ENCODE data around the gene BACH1. TPM values are rescaled to one million over a fixed set of nuclear protein-coding genes. Genes with fewer than 3 reads are reported as not detected.

BACH1 gene
- total and polyA plus RNA-seq, 4 experiments from 2014 or later = 19.1 to 49.0 (median 32.9) TPM

DNA sequence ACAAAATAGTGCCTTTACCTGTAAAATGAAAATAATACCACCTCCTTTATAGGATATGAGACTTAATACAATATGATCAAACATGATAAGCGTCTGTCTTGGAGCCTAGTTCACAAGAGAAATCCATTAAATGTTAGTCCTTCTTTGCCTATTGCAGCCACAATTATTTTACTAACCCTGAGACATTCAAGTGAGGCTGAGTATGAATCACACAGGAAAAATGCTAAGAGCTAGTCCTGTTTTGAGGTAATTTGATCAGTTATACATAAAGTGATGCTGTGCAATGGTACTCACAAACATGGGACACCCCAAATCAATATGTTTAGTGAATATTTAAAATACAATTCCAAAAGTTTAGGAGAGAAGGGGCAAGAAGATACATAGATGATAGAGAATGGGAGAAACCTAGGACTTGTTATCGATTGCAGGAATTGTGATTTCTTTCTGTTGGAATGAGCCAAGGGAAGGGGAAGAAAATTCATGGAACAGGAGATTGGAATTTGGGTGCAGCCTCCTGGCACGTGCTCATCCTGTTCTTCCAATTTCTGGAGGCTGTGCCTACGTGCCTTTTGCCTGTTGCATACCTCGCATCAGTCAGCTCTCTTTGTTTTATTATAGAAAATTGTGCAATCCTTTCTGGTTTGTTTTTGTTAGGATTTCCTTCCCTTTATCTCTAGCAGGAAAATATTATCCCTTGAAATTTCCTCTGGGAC lies 39.9 kb upstream of the BACH1 start:
- Histone ChIP-seq H3K27ac (ENCODE audit: low read depth, low read length) (no peak overlapping the region), H3K36me3 (ENCODE audit: insufficient read depth, low read length) (no peaks in the 10 kb centered on the region), H3K4me1 (ENCODE audit: insufficient read depth, low read length) (no peaks in the 10 kb centered on the region), H3K4me3 (ENCODE audit: low read length in 2 of 2) (no peak overlapping the region), H3K9me3 (ENCODE audit: control insufficient read depth in 1 of 2, low read length in 2 of 2) (no peaks in the 10 kb centered on the region), H3K27me3 (ENCODE audit: insufficient read depth, low read length) (no peaks in the 10 kb centered on the region)
- H3K27me3 Mint-ChIP-seq = peaks cover 3 to 6% of the 10 kb centered on the region in 2 donors
- H3K4me3 Mint-ChIP-seq = no peak overlapping the region
- H3K36me3 Mint-ChIP-seq = peaks cover 4 to 6% of the 10 kb centered on the region in 2 donors
- H3K27ac Mint-ChIP-seq = no peak overlapping the region
- DNase-seq = no peak
- POLR2A ChIA-PET (ENCODE audit: partially characterized antibody) = no interaction called here
- H3K4me1 Mint-ChIP-seq = no peaks in the 10 kb centered on the region
- CTCF ChIA-PET (ENCODE audit: partially characterized antibody) = no interaction called here
- H3K9me3 Mint-ChIP-seq = peaks cover 0 to 24% (median 20%) of the 10 kb centered on the region in 8 donors
- intact Hi-C loops (cut with micrococcal nuclease) = no loop called here

DNA sequence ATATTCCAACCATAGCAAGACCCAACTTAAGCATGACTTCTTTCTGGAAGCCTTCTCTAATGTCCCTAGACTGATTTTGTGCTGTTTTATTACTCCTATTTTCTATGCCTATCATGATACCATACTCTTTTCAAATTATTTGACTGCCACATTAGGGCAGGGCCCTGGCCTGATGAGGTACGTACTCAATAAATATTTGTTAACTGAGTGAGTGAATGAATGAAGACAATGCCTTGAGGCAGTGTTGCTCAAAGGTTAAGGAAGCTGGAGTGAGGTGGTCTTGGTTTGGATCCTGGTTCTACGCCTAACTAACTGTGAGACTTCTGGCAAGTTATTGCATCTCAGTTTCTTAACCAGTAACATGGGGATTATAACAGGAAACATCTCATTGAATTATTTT lies 38.3 kb upstream of the BACH1 start:
- no peaks in the 10 kb centered on the region for H3K27me3 ChIP-seq (ENCODE audit: insufficient read depth, low read length)
- Mint-ChIP-seq H3K9me3 (peaks cover 0 to 9% (median 7%) of the 10 kb centered on the region in 8 donors), H3K36me3 (peaks cover 0 to 6% of the 10 kb centered on the region in 2 donors), H3K4me3 (no peak overlapping the region), H3K27ac (no peak overlapping the region), H3K4me1 (no peaks in the 10 kb centered on the region), H3K27me3 (peaks cover 3 to 6% of the 10 kb centered on the region in 2 donors)
- POLR2A ChIA-PET (ENCODE audit: partially characterized antibody) = no interaction called here
- CTCF ChIA-PET (ENCODE audit: partially characterized antibody) = no interaction called here
- no peak overlapping the region for H3K27ac ChIP-seq (ENCODE audit: low read depth, low read length)
- no peaks in the 10 kb centered on the region for H3K9me3 ChIP-seq (ENCODE audit: control insufficient read depth in 1 of 2, low read length in 2 of 2)
- no peak for DNase-seq
- H3K36me3 ChIP-seq (ENCODE audit: insufficient read depth, low read length) = no peaks in the 10 kb centered on the region
- intact Hi-C loops (cut with micrococcal nuclease) = no loop called here
- H3K4me3 ChIP-seq (ENCODE audit: low read length in 2 of 2) = no peak overlapping the region
- H3K4me1 ChIP-seq (ENCODE audit: insufficient read depth, low read length) = no peaks in the 10 kb centered on the region

DNA sequence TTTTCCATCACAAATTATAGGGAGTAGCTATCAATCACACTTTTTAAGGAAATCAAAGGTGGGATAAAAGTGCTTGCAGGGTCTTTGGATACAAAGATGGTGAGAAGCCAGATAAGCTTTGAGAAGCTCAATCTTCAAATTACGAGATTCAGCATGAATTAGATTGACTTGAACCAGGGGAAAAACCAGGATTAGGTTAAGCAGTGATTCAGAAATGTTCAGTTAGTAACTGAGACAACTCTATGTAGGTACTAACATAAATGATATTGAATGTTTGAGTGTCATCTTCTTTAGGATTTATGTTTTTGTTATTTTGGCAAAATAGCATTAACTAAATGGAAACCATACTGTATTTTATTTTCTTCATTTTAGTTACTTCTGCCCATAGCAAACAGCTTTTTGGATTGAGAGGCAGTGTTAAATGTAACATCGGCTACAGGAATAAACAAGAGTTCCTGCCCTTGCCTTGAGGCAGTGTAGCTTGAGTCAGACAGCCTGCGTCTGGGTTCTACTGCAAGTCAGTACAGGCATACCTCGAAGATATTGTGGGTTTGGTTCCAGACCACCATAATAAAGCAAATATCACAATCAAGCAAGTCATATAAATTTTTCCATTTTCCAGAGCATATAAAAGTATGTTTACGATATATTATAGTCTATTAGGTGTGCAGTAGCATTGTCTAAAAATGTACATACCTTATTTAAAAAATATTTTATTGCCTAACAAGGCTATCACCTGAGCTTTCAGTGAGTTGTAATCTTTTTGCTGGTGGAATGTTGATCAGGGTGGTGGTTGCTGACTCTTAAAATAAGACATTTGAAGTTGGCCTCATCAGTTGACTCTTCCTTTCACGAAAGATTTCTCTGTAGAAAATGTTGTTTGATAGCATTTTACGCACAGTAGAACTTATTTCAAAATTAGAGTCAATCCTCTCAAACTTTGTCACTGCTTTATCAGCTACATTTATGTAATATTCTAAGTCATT lies 36.9 kb upstream of the BACH1 start:
- Mint-ChIP-seq H3K27me3 (peaks cover 3% of the 10 kb centered on the region in 2 donors), H3K9me3 (peaks cover 0 to 2% (median 0%) of the 10 kb centered on the region in 8 donors), H3K27ac (no peak overlapping the region), H3K4me1 (peaks cover 0 to 3% (median 0%) of the 10 kb centered on the region in 4 donors), H3K36me3 (no peaks in the 10 kb centered on the region), H3K4me3 (no peak overlapping the region)
- ChIA-PET POLR2A (ENCODE audit: partially characterized antibody) (no interaction called here), CTCF (ENCODE audit: partially characterized antibody) (no interaction called here)
- H3K4me1 ChIP-seq (ENCODE audit: insufficient read depth, low read length) = no peaks in the 10 kb centered on the region
- intact Hi-C loops (cut with micrococcal nuclease) = no loop called here
- no peak for DNase-seq
- no peaks in the 10 kb centered on the region for H3K27me3 ChIP-seq (ENCODE audit: insufficient read depth, low read length)
- H3K9me3 ChIP-seq (ENCODE audit: control insufficient read depth in 1 of 2, low read length in 2 of 2) = no peaks in the 10 kb centered on the region
- H3K36me3 ChIP-seq (ENCODE audit: insufficient read depth, low read length) = no peaks in the 10 kb centered on the region
- no peak overlapping the region for H3K27ac ChIP-seq (ENCODE audit: low read depth, low read length)
- H3K4me3 ChIP-seq (ENCODE audit: low read length in 2 of 2) = no peak overlapping the region

DNA sequence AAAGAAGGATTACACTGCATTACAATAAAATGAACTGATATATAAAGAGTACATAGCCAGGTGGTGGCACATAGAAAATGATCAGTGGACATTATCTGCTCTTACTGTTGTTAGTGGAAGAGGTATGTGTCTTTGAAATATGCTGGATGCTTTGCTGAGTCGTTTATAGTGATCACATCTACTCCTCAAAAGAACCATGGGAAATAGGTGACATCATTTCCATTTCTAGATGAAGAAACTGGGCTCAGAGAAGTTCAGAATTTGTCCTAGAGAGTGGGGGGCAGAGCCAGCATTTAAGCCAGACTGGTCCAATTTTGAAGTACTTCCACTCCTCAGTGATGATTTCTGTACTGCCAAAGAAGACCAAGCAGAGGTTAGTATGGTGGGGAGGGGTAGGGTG lies 34.0 kb upstream of the BACH1 start:
- Histone ChIP-seq H3K4me3 (ENCODE audit: low read length in 2 of 2) (no peak overlapping the region), H3K27ac (ENCODE audit: low read depth, low read length) (no peak overlapping the region), H3K27me3 (ENCODE audit: insufficient read depth, low read length) (no peaks in the 10 kb centered on the region), H3K36me3 (ENCODE audit: insufficient read depth, low read length) (no peaks in the 10 kb centered on the region), H3K4me1 (ENCODE audit: insufficient read depth, low read length) (no peaks in the 10 kb centered on the region), H3K9me3 (ENCODE audit: control insufficient read depth in 1 of 2, low read length in 2 of 2) (no peaks in the 10 kb centered on the region)
- Mint-ChIP-seq H3K9me3 (no peaks in the 10 kb centered on the region), H3K27me3 (peaks cover 3 to 5% of the 10 kb centered on the region in 2 donors), H3K4me1 (peaks cover 0 to 3% (median 0%) of the 10 kb centered on the region in 4 donors), H3K36me3 (no peaks in the 10 kb centered on the region), H3K4me3 (no peak overlapping the region), H3K27ac (no peak overlapping the region)
- POLR2A ChIA-PET (ENCODE audit: partially characterized antibody) = no interaction called here
- intact Hi-C loops (cut with micrococcal nuclease) = no loop called here
- no peak for DNase-seq
- CTCF ChIA-PET (ENCODE audit: partially characterized antibody) = no interaction called here

DNA sequence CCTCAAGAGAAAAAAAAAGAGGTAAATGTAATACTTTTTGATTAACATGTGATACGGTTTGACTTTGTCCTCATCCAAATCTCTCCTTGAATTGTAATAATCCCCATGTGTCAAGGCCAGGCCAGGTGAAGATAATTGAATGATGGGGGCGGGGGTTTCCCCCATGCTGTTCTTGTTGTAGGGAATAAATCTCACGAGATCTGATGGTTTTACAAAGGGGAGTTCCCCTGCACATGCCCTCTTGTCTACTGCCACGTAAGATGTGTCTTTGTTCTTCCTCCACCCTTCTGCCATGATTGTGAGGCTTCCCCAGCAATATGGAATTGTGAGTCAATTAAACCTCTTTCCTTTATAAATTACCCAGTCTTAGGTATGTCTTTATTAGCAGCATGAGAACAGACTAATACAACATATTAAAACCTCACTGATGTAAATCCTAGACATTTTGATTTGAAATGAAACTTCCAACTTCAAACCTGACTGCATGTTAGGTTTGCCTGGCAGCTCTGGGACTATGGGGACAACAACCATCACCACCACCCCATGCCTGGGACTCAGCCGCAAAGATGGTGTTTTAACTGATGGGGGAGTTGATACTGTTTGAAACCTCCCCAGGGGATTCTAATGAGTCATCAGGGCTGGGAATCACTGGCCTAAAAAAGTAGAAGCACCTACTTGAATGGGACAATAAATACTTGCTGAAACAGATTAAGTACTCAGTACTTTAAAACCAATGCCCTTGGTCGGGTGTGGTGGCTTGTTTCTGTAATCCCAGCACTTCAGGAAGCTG lies 32.8 kb upstream of the BACH1 start:
- intact Hi-C loops (cut with micrococcal nuclease) = no loop called here
- peak overlapping the region in 2 of 7 donors; percentile 4 to 17 for H3K27ac Mint-ChIP-seq
- H3K27me3 ChIP-seq (ENCODE audit: insufficient read depth, low read length) = no peaks in the 10 kb centered on the region
- ChIA-PET POLR2A (ENCODE audit: partially characterized antibody) (no interaction called here), CTCF (ENCODE audit: partially characterized antibody) (no interaction called here)
- H3K36me3 Mint-ChIP-seq = no peaks in the 10 kb centered on the region
- DNase-seq = no peak
- peaks cover 0 to 3% (median 0%) of the 10 kb centered on the region in 4 donors for H3K4me1 Mint-ChIP-seq
- H3K36me3 ChIP-seq (ENCODE audit: insufficient read depth, low read length) = no peaks in the 10 kb centered on the region
- no peaks in the 10 kb centered on the region for H3K9me3 ChIP-seq (ENCODE audit: control insufficient read depth in 1 of 2, low read length in 2 of 2)
- no peak overlapping the region for H3K4me3 ChIP-seq (ENCODE audit: low read length in 2 of 2)
- peaks cover 3 to 5% of the 10 kb centered on the region in 2 donors for H3K27me3 Mint-ChIP-seq
- H3K4me1 ChIP-seq (ENCODE audit: insufficient read depth, low read length) = no peaks in the 10 kb centered on the region
- no peaks in the 10 kb centered on the region for H3K9me3 Mint-ChIP-seq
- no peak overlapping the region for H3K27ac ChIP-seq (ENCODE audit: low read depth, low read length)
- H3K4me3 Mint-ChIP-seq = no peak overlapping the region

DNA sequence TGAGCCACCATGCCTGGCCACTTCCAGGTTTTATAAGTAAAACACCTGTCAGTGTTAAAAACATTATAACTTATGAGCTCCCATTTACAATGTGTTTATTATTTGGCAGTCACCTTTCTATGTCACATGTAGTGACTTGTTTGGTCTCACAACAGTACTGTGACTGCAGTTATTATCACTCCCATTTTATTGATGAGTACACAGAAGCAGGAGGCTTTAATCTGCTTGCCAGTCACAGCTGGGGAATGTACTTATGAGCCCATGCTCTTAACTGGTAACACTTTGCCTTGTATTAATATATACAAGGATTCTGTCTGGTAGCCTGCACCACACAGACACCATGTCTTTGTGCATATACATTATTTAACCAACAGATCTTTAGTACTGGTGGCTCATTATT lies 31.1 kb upstream of the BACH1 start:
- Histone ChIP-seq H3K4me1 (ENCODE audit: insufficient read depth, low read length) (no peaks in the 10 kb centered on the region), H3K27me3 (ENCODE audit: insufficient read depth, low read length) (no peaks in the 10 kb centered on the region), H3K36me3 (ENCODE audit: insufficient read depth, low read length) (no peaks in the 10 kb centered on the region), H3K27ac (ENCODE audit: low read depth, low read length) (no peak overlapping the region), H3K4me3 (ENCODE audit: low read length in 2 of 2) (no peak overlapping the region), H3K9me3 (ENCODE audit: control insufficient read depth in 1 of 2, low read length in 2 of 2) (no peaks in the 10 kb centered on the region)
- Mint-ChIP-seq H3K36me3 (no peaks in the 10 kb centered on the region), H3K4me3 (no peak overlapping the region), H3K27me3 (peaks cover 2 to 3% of the 10 kb centered on the region in 2 donors), H3K9me3 (no peaks in the 10 kb centered on the region), H3K27ac (no peak overlapping the region), H3K4me1 (peaks cover 0 to 3% (median 0%) of the 10 kb centered on the region in 4 donors)
- intact Hi-C loops (cut with micrococcal nuclease) = loop anchor here (1.0 kb wide), 1 partner anchor 81 kb away; no protein-coding TSS in a partner anchor
- ChIA-PET CTCF (ENCODE audit: partially characterized antibody) (interaction anchor here (0.8 to 1.1 kb wide), 3 partner anchors 32 to 104 kb away, joined by 3 to 5 read pairs (median 4); no protein-coding TSS in a partner anchor), POLR2A (ENCODE audit: partially characterized antibody) (no interaction called here)
- no peak for DNase-seq

DNA sequence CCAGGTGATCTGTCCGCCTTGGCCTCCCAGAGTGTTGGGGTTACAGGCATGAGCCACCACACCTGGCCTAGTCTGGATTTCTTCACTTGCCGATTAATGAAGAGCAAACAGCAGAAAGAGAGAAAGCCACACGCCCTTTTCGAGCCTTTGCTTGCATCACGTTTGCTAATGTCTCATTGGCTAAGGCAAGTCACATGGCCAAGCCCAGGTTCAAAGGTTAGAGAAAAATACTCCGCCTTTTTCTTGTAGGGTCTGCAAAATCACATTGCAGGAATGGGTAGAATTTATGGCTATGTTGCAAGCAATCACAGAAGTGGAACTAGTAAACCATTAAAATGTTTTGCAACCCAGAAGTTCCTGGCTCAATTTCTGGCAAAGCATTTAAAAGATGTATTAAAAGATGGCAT lies 26.8 kb upstream of the BACH1 start:
- Mint-ChIP-seq H3K27me3 (peaks cover 2 to 5% of the 10 kb centered on the region in 2 donors), H3K36me3 (no peaks in the 10 kb centered on the region), H3K4me3 (no peak overlapping the region), H3K9me3 (no peaks in the 10 kb centered on the region), H3K4me1 (no peaks in the 10 kb centered on the region), H3K27ac (no peak overlapping the region)
- no peak overlapping the region for H3K27ac ChIP-seq (ENCODE audit: low read depth, low read length)
- H3K27me3 ChIP-seq (ENCODE audit: insufficient read depth, low read length) = no peaks in the 10 kb centered on the region
- intact Hi-C loops (cut with micrococcal nuclease) = no loop called here
- CTCF ChIA-PET (ENCODE audit: partially characterized antibody) = no interaction called here
- no peak overlapping the region for H3K4me3 ChIP-seq (ENCODE audit: low read length in 2 of 2)
- H3K9me3 ChIP-seq (ENCODE audit: control insufficient read depth in 1 of 2, low read length in 2 of 2) = no peaks in the 10 kb centered on the region
- no peak for DNase-seq
- no peaks in the 10 kb centered on the region for H3K36me3 ChIP-seq (ENCODE audit: insufficient read depth, low read length)
- POLR2A ChIA-PET (ENCODE audit: partially characterized antibody) = no interaction called here
- H3K4me1 ChIP-seq (ENCODE audit: insufficient read depth, low read length) = no peaks in the 10 kb centered on the region

Measured in CD4-positive, alpha-beta memory T cell (primary cell).